ENCODE data around the gene NOP10. TPM values are rescaled to one million over a fixed set of nuclear protein-coding genes. Genes with fewer than 3 reads are reported as not detected.
A peak's percentile ranks its signal among the peaks of the same experiment; 100 is the strongest.

Gene NOP10
- total RNA-seq, 1 experiment from 2014 or later, result 235 TPM

DNA sequence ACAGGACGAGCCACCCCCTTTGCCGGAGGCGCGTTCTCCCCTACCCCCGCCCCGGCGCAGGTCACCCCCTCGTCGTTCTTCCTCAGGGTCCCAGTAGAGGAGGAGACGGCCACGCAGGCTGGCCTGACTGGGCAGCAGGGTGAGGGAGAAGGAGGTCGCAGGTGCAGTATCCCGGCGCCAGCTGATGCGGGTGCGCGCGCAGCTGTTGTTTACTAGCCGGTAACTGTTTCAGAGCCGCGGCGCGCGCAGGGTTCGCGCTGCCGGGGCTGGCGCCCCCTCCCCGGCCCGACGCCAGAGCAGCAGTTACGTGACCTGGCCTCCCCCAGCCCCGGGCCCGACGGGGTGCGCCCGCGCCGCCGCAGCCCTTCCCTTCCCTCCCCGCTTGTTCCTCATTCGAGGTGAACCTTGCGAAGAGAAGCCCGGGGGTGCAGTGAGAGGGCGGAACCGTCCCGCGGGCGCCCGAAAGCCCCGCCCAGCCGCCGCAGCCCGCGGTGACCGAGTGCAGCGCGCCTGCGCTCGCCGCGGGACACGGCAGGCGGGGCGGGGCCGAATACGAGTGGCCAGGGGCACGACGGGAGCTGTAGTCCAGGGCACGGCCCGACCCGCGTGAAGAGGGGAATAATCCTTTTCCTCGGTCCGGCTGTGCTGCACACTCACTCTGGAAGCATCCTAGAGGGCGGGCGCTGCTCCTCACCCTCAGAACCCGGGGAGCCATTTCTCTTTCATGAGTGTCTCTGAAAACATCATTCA is 5.2 kb downstream of the NOP10 start, which contains the start of gene SLC12A6:
Gene SLC12A6 (minus strand): TSS at position 225 of the 750 bp plus-strand sequence. CDS start 1,101 bp downstream, outside the sequence.
- TF ChIP-seq CTCF (conservative IDR thresholded peaks at IDR 0.05), result no peak
- H3K4ac ChIP-seq (ENCODE audit: low read depth, low read length), result no peak within 1 kb of the TSS
- H3K79me2 ChIP-seq (ENCODE audit: insufficient read depth, low read length), result peaks cover 7% of the 10 kb centered on the region; the same call in 1 of the 2 replicates

More for the DNA sequence above, 5.2 kb downstream of the NOP10 start, which contains the start of gene SLC12A6:
- peaks cover 10 to 15% of the 10 kb centered on the region in 2 experiments for H3K4me1 Mint-ChIP-seq
- H4K91ac ChIP-seq (ENCODE audit: insufficient read length, low read depth, low read length), result no peak within 1 kb of the TSS
- H3K9me3 ChIP-seq (ENCODE audit: control insufficient read depth, low read depth, low read length), result no peaks in the 10 kb centered on the region
- H3K27ac ChIP-seq (ENCODE audit: insufficient read length, low read depth, low read length), result no peak within 1 kb of the TSS
- H2AFZ ChIP-seq (ENCODE audit: low read length), result no peak within 1 kb of the TSS
- 0 out of 2 replicates have a peak within 1 kb of the TSS, but pooled peaks have one; percentile 42 for H3K14ac ChIP-seq (ENCODE audit: insufficient read depth, low read length)
- H3K27ac Mint-ChIP-seq, result peak within 1 kb of the TSS in 2 of 3 experiments; percentile 63 to 93; a peak in 2 of 7 replicates
- no peak within 1 kb of the TSS for H3T11ph ChIP-seq (ENCODE audit: low read length)
- no peak within 1 kb of the TSS for H3K56ac ChIP-seq (ENCODE audit: insufficient read length, low read depth, low read length)
- H3K23ac ChIP-seq (ENCODE audit: insufficient read length, low read depth, low read length), result no peak within 1 kb of the TSS
- peak; percentile 88 for DNase-seq
- no peak within 1 kb of the TSS for H2BK120ac ChIP-seq (ENCODE audit: low read depth, low read length, poor library complexity, severe bottlenecking)
- H2BK15ac ChIP-seq (ENCODE audit: low read depth, low read length), result no peak within 1 kb of the TSS
- peaks cover 5% of the 10 kb centered on the region; the same call in 1 of the 2 replicates for H3K27me3 Mint-ChIP-seq (ENCODE audit: low read depth)
- H3K18ac ChIP-seq (ENCODE audit: insufficient read length, low read depth, low read length), result peak within 1 kb of the TSS; percentile 64
- no peak within 1 kb of the TSS for H4K8ac ChIP-seq (replicated peaks; ENCODE audit: insufficient read length, low read depth, low read length)
- peak within 1 kb of the TSS; percentile 44 for H3K9ac ChIP-seq (ENCODE audit: extremely low read depth, insufficient read length, low read length)
- no peaks in the 10 kb centered on the region for H4K20me1 ChIP-seq (ENCODE audit: control insufficient read depth, insufficient read depth, insufficient read length)
- no peaks in the 10 kb centered on the region for H3K9me3 Mint-ChIP-seq
- peak within 1 kb of the TSS; percentile 76 for H3K4me2 ChIP-seq (ENCODE audit: insufficient read depth, insufficient read length, low read length)
- peaks cover 3% of the 10 kb centered on the region for H3K79me1 ChIP-seq (ENCODE audit: insufficient read depth, low read depth, low read length, poor library complexity, severe bottlenecking)
- H4K5ac ChIP-seq (ENCODE audit: insufficient read length, low read depth, low read length), result no peak within 1 kb of the TSS
- peaks cover 7% of the 10 kb centered on the region for H3K23me2 ChIP-seq (ENCODE audit: insufficient read length, low read depth, low read length, poor library complexity, severe bottlenecking)
- H3K4me3 Mint-ChIP-seq, result peak within 1 kb of the TSS; percentile 81 to 96
- no peaks in the 10 kb centered on the region for H3K27me3 ChIP-seq (ENCODE audit: insufficient read depth, low read length)
- H3K36me3 Mint-ChIP-seq (ENCODE audit: insufficient read depth in 1 of 3, low read depth in 3 of 3), result peaks cover 22 to 25% (median 25%) of the 10 kb centered on the region in 3 experiments
- H2BK20ac ChIP-seq (ENCODE audit: low read depth, low read length, poor library complexity, severe bottlenecking), result no peak within 1 kb of the TSS
- no peak within 1 kb of the TSS for H2BK5ac ChIP-seq (ENCODE audit: insufficient read length, low read length)
- no CpG with 5 or more reads among the region's 78 CpGs for WGBS (ENCODE audit: extremely low coverage, insufficient read length, low lambda C conversion rate)
- H2AK5ac ChIP-seq (ENCODE audit: insufficient read length, low read length), result no peak within 1 kb of the TSS
- no peak within 1 kb of the TSS for H2BK12ac ChIP-seq (ENCODE audit: insufficient read length, low read depth, low read length)
- peaks cover 2% of the 10 kb centered on the region; the same call in 1 of the 2 replicates for H3K4me1 ChIP-seq (ENCODE audit: insufficient read depth, low read length)
